ENCODE results near the gene PRKCZ. TPM values are rescaled to one million over a fixed set of nuclear protein-coding genes. Genes with fewer than 3 reads are reported as not detected.
A peak's percentile ranks its signal among the peaks of the same experiment; 100 is the strongest.

The PRKCZ gene
- total RNA-seq, 1 donor from 2014 or later, result 7.8 TPM

DNA sequence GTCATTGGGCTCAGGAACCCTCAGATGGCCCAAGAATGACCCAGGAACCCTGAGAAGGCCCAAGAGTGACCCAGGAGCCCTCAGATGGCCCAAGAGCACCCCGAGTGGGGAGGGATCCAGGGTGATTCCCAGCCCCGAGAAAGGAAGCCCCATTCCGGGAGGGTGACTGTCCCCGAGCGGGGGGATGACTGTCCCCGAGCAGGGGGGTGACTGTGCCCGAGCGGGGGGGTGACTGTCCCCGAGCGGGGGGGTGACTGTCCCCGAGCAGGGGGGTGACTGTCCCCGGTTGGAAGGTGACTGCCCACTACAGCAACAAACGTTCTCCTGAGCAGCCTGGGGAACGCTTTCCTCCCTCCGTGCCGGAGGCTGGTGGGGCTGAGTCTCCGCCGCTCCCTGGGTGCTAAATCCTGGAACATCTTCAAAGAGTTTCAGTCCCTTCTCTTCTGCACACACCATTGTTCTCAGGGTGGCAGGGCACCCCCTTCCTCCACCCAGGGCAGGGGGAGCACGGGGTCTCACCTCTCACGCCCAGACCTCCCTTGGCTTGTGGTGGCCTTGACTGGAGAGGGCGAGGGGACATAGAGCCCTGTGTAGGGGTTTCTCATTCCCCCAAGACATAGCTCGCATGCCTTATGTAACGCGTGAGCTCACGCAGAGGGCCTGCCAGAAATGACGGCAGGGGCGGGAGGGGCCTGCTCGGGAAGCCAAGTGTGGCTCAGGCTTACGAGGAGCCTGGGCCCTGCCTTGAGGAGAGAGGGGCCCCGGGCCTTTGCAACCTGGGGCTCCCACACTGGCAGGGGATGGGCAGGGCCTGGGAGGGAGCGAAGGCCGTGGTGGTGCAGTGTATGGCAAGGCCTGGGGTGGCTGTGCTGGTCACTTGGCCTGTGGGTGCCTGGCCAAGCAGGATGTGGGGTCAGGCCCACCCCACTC is 163.6 kb downstream of the PRKCZ start:
- peaks cover 26% of the 10 kb centered on the region for H3K4me1 Mint-ChIP-seq (ENCODE audit: low read depth)
- TF ChIP-seq, protein P1, sequence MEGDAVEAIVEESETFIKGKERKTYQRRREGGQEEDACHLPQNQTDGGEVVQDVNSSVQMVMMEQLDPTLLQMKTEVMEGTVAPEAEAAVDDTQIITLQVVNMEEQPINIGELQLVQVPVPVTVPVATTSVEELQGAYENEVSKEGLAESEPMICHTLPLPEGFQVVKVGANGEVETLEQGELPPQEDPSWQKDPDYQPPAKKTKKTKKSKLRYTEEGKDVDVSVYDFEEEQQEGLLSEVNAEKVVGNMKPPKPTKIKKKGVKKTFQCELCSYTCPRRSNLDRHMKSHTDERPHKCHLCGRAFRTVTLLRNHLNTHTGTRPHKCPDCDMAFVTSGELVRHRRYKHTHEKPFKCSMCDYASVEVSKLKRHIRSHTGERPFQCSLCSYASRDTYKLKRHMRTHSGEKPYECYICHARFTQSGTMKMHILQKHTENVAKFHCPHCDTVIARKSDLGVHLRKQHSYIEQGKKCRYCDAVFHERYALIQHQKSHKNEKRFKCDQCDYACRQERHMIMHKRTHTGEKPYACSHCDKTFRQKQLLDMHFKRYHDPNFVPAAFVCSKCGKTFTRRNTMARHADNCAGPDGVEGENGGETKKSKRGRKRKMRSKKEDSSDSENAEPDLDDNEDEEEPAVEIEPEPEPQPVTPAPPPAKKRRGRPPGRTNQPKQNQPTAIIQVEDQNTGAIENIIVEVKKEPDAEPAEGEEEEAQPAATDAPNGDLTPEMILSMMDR (IDR thresholded peaks at IDR 0.05), result no peak
- H3K4me3 Mint-ChIP-seq (ENCODE audit: unreplicated experiment), result no peak overlapping the region
- peak overlapping the region; percentile 94 for H3K27ac Mint-ChIP-seq (ENCODE audit: unreplicated experiment)
- DNase-seq (ENCODE audit: low spot score), result no peak
- no peaks in the 10 kb centered on the region for H3K27me3 Mint-ChIP-seq (ENCODE audit: low read depth)
- peaks cover 2% of the 10 kb centered on the region for H3K9me3 Mint-ChIP-seq (ENCODE audit: low read depth)
- H3K36me3 Mint-ChIP-seq (ENCODE audit: low read depth), result no peaks in the 10 kb centered on the region

DNA sequence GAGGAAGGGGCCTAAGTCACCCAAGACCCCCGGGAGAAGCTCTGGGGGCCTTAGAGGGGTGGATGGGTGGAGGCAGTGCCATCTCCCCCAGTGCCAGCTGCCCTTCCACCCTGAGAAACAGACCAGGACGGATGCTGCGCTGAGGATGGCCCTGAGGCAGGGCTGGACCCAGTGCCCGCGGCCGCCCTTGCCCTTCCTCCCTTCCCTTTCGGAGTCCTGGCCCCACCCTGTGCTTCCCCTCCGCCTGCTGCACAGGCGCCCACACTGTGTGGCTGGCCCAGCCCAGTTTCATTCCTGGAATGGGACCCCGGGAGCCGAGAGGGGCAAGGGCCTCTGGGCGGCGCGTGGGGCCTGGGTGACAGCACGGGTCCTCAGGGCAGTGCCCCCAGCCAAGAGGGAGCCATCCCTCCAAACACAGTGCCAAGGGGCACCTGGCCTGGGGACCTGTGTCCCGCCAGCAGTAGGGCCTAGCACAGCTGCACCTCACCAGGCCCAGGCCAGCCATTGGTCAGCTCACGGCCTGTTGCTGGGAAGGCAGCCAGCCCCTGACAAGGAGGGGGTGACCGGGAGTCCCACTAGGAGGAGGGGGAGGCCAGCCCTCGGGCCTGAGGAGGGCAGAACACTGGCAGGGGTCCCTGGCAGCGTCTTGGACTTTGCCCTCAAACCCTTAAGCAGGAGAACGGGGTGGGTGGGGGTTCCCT is 164.5 kb downstream of the PRKCZ start:
- H3K4me1 Mint-ChIP-seq (ENCODE audit: low read depth), result peaks cover 18% of the 10 kb centered on the region
- H3K36me3 Mint-ChIP-seq (ENCODE audit: low read depth), result no peaks in the 10 kb centered on the region
- H3K27ac Mint-ChIP-seq (ENCODE audit: unreplicated experiment), result no peak overlapping the region
- DNase-seq (ENCODE audit: low spot score), result no peak
- TF ChIP-seq, protein P1 (IDR thresholded peaks at IDR 0.05), result no peak
- H3K4me3 Mint-ChIP-seq (ENCODE audit: unreplicated experiment), result no peak overlapping the region
- peaks cover 5% of the 10 kb centered on the region for H3K9me3 Mint-ChIP-seq (ENCODE audit: low read depth)
- H3K27me3 Mint-ChIP-seq (ENCODE audit: low read depth), result no peaks in the 10 kb centered on the region

DNA sequence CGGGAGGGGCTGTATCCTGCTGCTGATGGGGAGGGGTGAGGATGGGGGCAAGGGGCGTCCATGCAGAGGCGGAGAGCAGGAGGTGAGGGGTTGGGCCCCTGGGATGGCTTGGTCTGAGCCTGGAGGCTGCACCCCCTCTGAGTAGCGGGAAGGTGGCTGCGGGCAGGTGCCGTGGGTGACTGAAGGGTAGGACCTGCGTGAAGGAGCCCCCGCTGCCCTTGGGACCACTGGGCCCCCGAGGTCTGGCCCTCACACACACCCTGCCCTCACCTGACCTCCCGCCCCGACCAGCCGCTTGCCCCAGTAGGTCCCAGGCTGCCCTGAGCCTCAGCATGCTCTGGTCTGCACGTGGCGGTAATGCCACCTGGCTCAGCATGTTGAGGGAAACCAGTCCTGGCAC is 165.1 kb downstream of the PRKCZ start:
- no peak overlapping the region for H3K4me3 Mint-ChIP-seq (ENCODE audit: unreplicated experiment)

DNA sequence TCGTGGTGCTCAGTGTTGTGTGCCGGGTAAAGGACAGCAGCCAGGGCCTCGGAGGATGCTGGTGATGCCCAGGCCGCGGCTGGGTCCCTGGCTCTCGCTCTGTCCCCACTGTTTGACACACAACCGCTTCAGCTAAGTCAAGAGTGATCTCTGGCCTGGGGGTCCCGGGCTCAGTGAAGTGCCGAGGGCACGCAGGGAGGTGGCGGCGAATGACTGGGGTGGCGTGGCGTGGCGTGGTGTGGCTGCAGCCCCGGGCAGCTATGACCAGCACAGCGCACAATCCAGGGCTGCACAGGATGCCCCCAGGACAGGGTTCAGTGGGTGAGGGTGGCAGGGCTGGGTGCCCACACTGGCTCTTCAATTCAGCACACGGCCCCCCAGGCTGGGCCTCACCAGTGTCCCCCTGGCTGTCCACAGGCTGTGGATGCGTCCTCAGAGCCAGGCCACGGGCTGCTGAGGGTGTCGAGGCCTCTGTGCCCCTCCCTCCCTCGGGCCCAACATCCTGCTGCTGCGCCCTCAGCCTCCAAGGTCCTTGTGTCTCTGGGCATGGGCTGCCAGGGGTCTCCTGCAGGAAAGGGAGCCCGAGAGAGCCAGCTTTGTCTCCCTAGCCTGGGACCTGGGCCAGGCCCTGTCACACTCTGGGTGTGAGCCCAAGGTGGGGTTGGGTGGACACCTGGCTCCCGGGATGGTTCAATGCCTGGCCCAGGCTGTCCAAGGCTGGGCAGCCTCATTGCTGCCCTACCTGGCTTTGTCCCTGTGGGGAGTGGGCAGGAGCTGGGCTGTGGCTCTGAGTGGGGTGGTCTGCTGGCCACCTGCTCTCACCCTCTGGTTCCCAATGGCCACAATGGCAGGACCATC is 165.9 kb downstream of the PRKCZ start:
- no peak overlapping the region for H3K4me3 Mint-ChIP-seq (ENCODE audit: unreplicated experiment)
- no peak for DNase-seq (ENCODE audit: low spot score)
- no peaks in the 10 kb centered on the region for H3K27me3 Mint-ChIP-seq (ENCODE audit: low read depth)
- H3K27ac Mint-ChIP-seq (ENCODE audit: unreplicated experiment), result no peak overlapping the region
- peaks cover 14% of the 10 kb centered on the region for H3K4me1 Mint-ChIP-seq (ENCODE audit: low read depth)
- TF ChIP-seq, protein P1 (IDR thresholded peaks at IDR 0.05), result no peak
- no peaks in the 10 kb centered on the region for H3K36me3 Mint-ChIP-seq (ENCODE audit: low read depth)
- peaks cover 5% of the 10 kb centered on the region for H3K9me3 Mint-ChIP-seq (ENCODE audit: low read depth)

More for the DNA sequence above, 165.1 kb downstream of the PRKCZ start:
- TF ChIP-seq, protein P1 (IDR thresholded peaks at IDR 0.05), result no peak
- no peak for DNase-seq (ENCODE audit: low spot score)
- Mint-ChIP-seq H3K36me3 (ENCODE audit: low read depth) (no peaks in the 10 kb centered on the region), H3K27me3 (ENCODE audit: low read depth) (no peaks in the 10 kb centered on the region), H3K9me3 (ENCODE audit: low read depth) (peaks cover 5% of the 10 kb centered on the region), H3K27ac (ENCODE audit: unreplicated experiment) (no peak overlapping the region), H3K4me1 (ENCODE audit: low read depth) (peaks cover 14% of the 10 kb centered on the region)

DNA sequence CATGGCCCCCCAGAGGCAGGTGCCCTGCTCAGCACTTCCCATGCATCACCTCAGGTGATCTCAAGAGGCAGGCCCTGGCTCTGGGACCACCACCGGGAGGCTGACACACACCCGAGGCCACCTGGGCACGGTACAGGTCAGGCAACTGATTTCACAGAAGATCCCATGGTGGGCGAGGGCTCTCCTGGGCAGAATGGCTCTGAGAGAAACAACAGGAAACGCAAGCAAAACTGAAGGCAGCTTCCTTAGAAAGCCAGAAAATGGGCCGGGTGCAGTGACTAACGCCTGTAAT is 166.5 kb downstream of the PRKCZ start:
- H3K9me3 Mint-ChIP-seq (ENCODE audit: low read depth), result peaks cover 5% of the 10 kb centered on the region
- no peak overlapping the region for H3K27ac Mint-ChIP-seq (ENCODE audit: unreplicated experiment)
- TF ChIP-seq, protein P1 (IDR thresholded peaks at IDR 0.05), result no peak
- DNase-seq (ENCODE audit: low spot score), result no peak
- no peak overlapping the region for H3K4me3 Mint-ChIP-seq (ENCODE audit: unreplicated experiment)
- no peaks in the 10 kb centered on the region for H3K27me3 Mint-ChIP-seq (ENCODE audit: low read depth)
- peaks cover 14% of the 10 kb centered on the region for H3K4me1 Mint-ChIP-seq (ENCODE audit: low read depth)
- no peaks in the 10 kb centered on the region for H3K36me3 Mint-ChIP-seq (ENCODE audit: low read depth)

Data from chondrocyte (in vitro differentiated cells).